SJSA1 (cell line): Measurements from ENCODE around the gene PRRC1. TPM values are rescaled to one million over a fixed set of nuclear protein-coding genes. Genes with fewer than 3 reads are reported as not detected.

ENCODE experiments used
- DNase-seq, 2 experiments: peaks; one replicate each; pipeline ENCODE4 v3.0.0-alpha.2; 2015 to 2020; ENCODE audit warnings: low spot score in 2 of 2, low read depth in 1 of 2
- H3K27ac ChIP-seq: fragments of 250-450 bp; sonication (Bioruptor Pico); 2 replicates; pipeline ENCODE4 v1.5.1; 2020; ENCODE audit warnings: mild to moderate bottlenecking, moderate library complexity
- H3K27me3 ChIP-seq: fragments of 250-450 bp; sonication (Bioruptor Pico); replicated peaks from 2 replicates; pipeline ENCODE4 v1.5.1; 2020; ENCODE audit warnings: mild to moderate bottlenecking, moderate library complexity
- H3K36me3 ChIP-seq: fragments of 250-450 bp; sonication (Bioruptor Pico); 2 replicates; pipeline ENCODE4 v1.5.1; 2020; ENCODE audit warnings: mild to moderate bottlenecking
- H3K4me1 ChIP-seq: fragments of 250-450 bp; sonication (Bioruptor Pico); replicated peaks from 2 replicates; pipeline ENCODE4 v1.6.1; 2021; ENCODE audit warnings: mild to moderate bottlenecking
- H3K4me3 ChIP-seq: fragments of 250-450 bp; sonication (Bioruptor Pico); 2 replicates; pipeline ENCODE4 v1.5.1; 2020; ENCODE audit warnings: mild to moderate bottlenecking
- H3K9me3 ChIP-seq: fragments of 250-450 bp; sonication (Bioruptor Pico); replicated peaks from 2 replicates; pipeline ENCODE4 v1.5.1; 2020; ENCODE audit warnings: mild to moderate bottlenecking
- total RNA-seq: library from RNA; depleted of rRNA; stranded (reverse); fragments of >200 nt; shearing (Covaris generic); gene quantifications from 2 replicates; pipeline ENCODE4 v1.2.3, GENCODE V29; 2014; rRNA removed

Gene PRRC1
- 63.3 and 73.9 TPM in 2 replicates for total RNA-seq

GRCh38 chr5:127517480-127518318 lies at the start of gene PRRC1:
Gene PRRC1, plus strand, starts transcription at chr5:127517640. Its CDS starts 5,840 bp downstream, at chr5:127523480.
- peaks cover 8% of the 10 kb centered on the region for H3K9me3 ChIP-seq
- peaks cover 41% of the 10 kb centered on the region for H3K36me3 ChIP-seq
- DNase-seq, result peak; percentile 85 to 87
- peaks cover 13% of the 10 kb centered on the region for H3K4me1 ChIP-seq
- H3K27me3 ChIP-seq, result 0 out of 2 replicates have a peak, but pooled peaks cover 5% of the 10 kb centered on the region
- peak within 1 kb of the TSS; percentile 97 for H3K4me3 ChIP-seq
- H3K27ac ChIP-seq, result peak within 1 kb of the TSS; percentile 64

GRCh38 chr5:127471211-127471610 lies 46.2 kb upstream of the PRRC1 start:
- no peaks in the 10 kb centered on the region for H3K36me3 ChIP-seq

GRCh38 chr5:127472700-127473099 lies 44.7 kb upstream of the PRRC1 start:
- Histone ChIP-seq H3K27ac (no peak overlapping the region), H3K36me3 (no peaks in the 10 kb centered on the region), H3K9me3 (no peaks in the 10 kb centered on the region), H3K4me3 (no peak overlapping the region), H3K4me1 (no peaks in the 10 kb centered on the region), H3K27me3 (no peaks in the 10 kb centered on the region; the same call in 1 of the 2 replicates)
- no peak for DNase-seq

More at GRCh38 chr5:127471211-127471610, 46.2 kb upstream of the PRRC1 start:
- no peak overlapping the region for H3K27ac ChIP-seq
- no peaks in the 10 kb centered on the region; the same call in 1 of the 2 replicates for H3K27me3 ChIP-seq
- H3K4me1 ChIP-seq, result no peaks in the 10 kb centered on the region
- H3K4me3 ChIP-seq, result no peak overlapping the region
- no peak for DNase-seq
- H3K9me3 ChIP-seq, result no peaks in the 10 kb centered on the region

GRCh38 chr5:127486471-127486870 lies 31.0 kb upstream of the PRRC1 start:
- H3K36me3 ChIP-seq, result no peaks in the 10 kb centered on the region
- H3K27me3 ChIP-seq, result peaks cover 8% of the 10 kb centered on the region; the same call in 1 of the 2 replicates
- no peaks in the 10 kb centered on the region for H3K4me1 ChIP-seq
- H3K27ac ChIP-seq, result no peak overlapping the region
- no peak overlapping the region for H3K4me3 ChIP-seq
- DNase-seq, result no peak
- H3K9me3 ChIP-seq, result no peaks in the 10 kb centered on the region

- Histone ChIP-seq H3K36me3 (no peaks in the 10 kb centered on the region), H3K4me1 (no peaks in the 10 kb centered on the region), H3K27me3 (peaks cover 14% of the 10 kb centered on the region), H3K9me3 (no peaks in the 10 kb centered on the region), H3K4me3 (no peak overlapping the region), H3K27ac (no peak overlapping the region)
- DNase-seq, result peak in 1 of 2 experiments; percentile 84
Measured at GRCh38 chr5:127492854-127493738, 24.3 kb upstream of the PRRC1 start.

GRCh38 chr5:127498548-127498947 lies 18.9 kb upstream of the PRRC1 start:
- Histone ChIP-seq H3K9me3 (no peaks in the 10 kb centered on the region), H3K36me3 (no peaks in the 10 kb centered on the region), H3K27ac (no peak overlapping the region), H3K4me1 (no peaks in the 10 kb centered on the region), H3K27me3 (peaks cover 15% of the 10 kb centered on the region), H3K4me3 (no peak overlapping the region)
- no peak for DNase-seq

GRCh38 chr5:127505905-127506304 lies 11.5 kb upstream of the PRRC1 start:
- Histone ChIP-seq H3K4me1 (no peaks in the 10 kb centered on the region), H3K27me3 (peaks cover 15% of the 10 kb centered on the region), H3K27ac (no peak overlapping the region), H3K4me3 (no peak overlapping the region), H3K36me3 (no peaks in the 10 kb centered on the region), H3K9me3 (no peaks in the 10 kb centered on the region)
- DNase-seq, result no peak

GRCh38 chr5:127506616-127507015 lies 10.8 kb upstream of the PRRC1 start:
- no peak for DNase-seq
- H3K4me3 ChIP-seq, result no peak overlapping the region
- H3K36me3 ChIP-seq, result no peaks in the 10 kb centered on the region
- peaks cover 11% of the 10 kb centered on the region for H3K27me3 ChIP-seq
- no peaks in the 10 kb centered on the region for H3K9me3 ChIP-seq
- no peak overlapping the region for H3K27ac ChIP-seq
- H3K4me1 ChIP-seq, result no peaks in the 10 kb centered on the region

GRCh38 chr5:127508644-127509373 lies 8.6 kb upstream of the PRRC1 start:
- Histone ChIP-seq H3K4me1 (no peaks in the 10 kb centered on the region), H3K4me3 (no peak overlapping the region), H3K9me3 (no peaks in the 10 kb centered on the region), H3K27ac (no peak overlapping the region), H3K27me3 (peaks cover 17% of the 10 kb centered on the region), H3K36me3 (no peaks in the 10 kb centered on the region)
- DNase-seq, result no peak

GRCh38 chr5:127513408-127513970 lies 4.0 kb upstream of the PRRC1 start:
- Histone ChIP-seq H3K27ac (no peak overlapping the region), H3K9me3 (peaks cover 4% of the 10 kb centered on the region), H3K4me3 (no peak overlapping the region), H3K27me3 (peaks cover 17% of the 10 kb centered on the region), H3K36me3 (peaks cover 9% of the 10 kb centered on the region), H3K4me1 (peaks cover 3% of the 10 kb centered on the region; the same call in 1 of the 2 replicates)
- no peak for DNase-seq

GRCh38 chr5:127514816-127515215 lies 2.6 kb upstream of the PRRC1 start:
- Histone ChIP-seq H3K4me3 (no peak overlapping the region), H3K27ac (no peak overlapping the region), H3K4me1 (peaks cover 13% of the 10 kb centered on the region), H3K27me3 (0 out of 2 replicates have a peak, but pooled peaks cover 11% of the 10 kb centered on the region), H3K36me3 (peaks cover 18% of the 10 kb centered on the region), H3K9me3 (peaks cover 4% of the 10 kb centered on the region)
- no peak for DNase-seq

- Histone ChIP-seq H3K4me1 (peaks cover 13% of the 10 kb centered on the region), H3K27ac (no peak overlapping the region), H3K27me3 (0 out of 2 replicates have a peak, but pooled peaks cover 7% of the 10 kb centered on the region), H3K4me3 (no peak overlapping the region), H3K9me3 (peaks cover 4% of the 10 kb centered on the region), H3K36me3 (peaks cover 28% of the 10 kb centered on the region)
- no peak for DNase-seq
Measured at GRCh38 chr5:127515693-127516440, 1.6 kb upstream of the PRRC1 start.
